ENCODE measurements around the gene SLC6A11. TPM values are rescaled to one million over a fixed set of nuclear protein-coding genes. Genes with fewer than 3 reads are reported as not detected.

Gene SLC6A11
- total and polyA plus RNA-seq, 2 of the 8 experiments (the other 6 are each of a cell fraction or from before 2014, with no cell fraction given): 0.78 to 1.5 TPM

- TF ChIP-seq USF2 (IDR thresholded peaks at IDR 0.05; ENCODE audit: low read length) (no peak), ASH2L (IDR thresholded peaks at IDR 0.05; ENCODE audit: low read length) (no peak), HDAC6 (IDR thresholded peaks at IDR 0.05; ENCODE audit: low read depth, low read length) (no peak), SUZ12 (IDR thresholded peaks at IDR 0.05; ENCODE audit: low read length) (no peak)
- TF ChIP-seq, protein P1, sequence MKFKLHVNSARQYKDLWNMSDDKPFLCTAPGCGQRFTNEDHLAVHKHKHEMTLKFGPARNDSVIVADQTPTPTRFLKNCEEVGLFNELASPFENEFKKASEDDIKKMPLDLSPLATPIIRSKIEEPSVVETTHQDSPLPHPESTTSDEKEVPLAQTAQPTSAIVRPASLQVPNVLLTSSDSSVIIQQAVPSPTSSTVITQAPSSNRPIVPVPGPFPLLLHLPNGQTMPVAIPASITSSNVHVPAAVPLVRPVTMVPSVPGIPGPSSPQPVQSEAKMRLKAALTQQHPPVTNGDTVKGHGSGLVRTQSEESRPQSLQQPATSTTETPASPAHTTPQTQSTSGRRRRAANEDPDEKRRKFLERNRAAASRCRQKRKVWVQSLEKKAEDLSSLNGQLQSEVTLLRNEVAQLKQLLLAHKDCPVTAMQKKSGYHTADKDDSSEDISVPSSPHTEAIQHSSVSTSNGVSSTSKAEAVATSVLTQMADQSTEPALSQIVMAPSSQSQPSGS (IDR thresholded peaks at IDR 0.05; ENCODE audit: low read length): no peak
Observed at GRCh38 chr3:10939556-10939955, 123.5 kb downstream of the SLC6A11 start (continued).

All from H1 (cell line).